ENCODE results near the gene GAPDH. TPM values are rescaled to one million over a fixed set of nuclear protein-coding genes. Genes with fewer than 3 reads are reported as not detected.

Gene GAPDH
- total RNA-seq, 1 donor from 2014 or later = 4,161 TPM

DNA sequence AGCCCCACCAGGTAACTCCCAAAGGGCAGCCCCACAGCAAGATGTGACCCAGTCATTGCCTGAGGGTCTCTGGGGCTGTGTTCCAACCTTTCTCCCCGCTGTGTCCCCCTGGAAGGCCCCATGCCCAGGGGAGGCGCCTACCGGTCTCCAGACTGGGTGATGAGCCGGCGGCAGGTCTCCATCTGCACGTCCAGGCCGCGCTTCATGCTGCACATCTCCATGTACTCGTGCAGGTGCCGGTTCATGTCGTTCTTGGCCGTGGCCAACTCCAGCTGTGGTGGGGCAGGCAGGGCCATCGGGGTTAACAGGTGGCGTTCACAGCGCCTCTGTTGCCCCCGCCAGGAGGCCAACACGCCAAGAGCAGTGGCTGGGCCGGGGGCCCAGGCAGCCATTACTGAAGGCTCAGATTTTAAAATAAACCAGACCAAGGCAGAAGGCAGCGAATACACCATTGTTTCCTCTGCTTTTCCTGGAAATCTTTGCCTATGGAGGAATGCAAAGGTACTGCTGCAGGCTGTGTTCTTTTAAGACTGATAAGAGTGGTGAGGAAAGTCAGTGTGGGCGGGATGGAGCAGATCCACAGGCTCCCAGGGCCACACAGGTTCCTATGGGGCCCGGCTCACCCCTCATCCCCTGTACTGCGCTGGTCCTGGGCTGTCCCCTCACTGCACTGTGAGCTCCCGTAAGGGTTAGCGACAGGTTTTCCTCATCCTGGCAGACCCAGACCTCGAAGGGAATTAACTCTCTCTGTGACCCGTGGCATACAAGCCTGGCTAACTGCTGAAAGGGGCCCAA lies 7.3 kb downstream of the GAPDH start:
- DNase-seq = no peak
- H3K4me3 ChIP-seq = no peak overlapping the region
- H3K36me3 ChIP-seq = peaks cover 59% of the 10 kb centered on the region

DNA sequence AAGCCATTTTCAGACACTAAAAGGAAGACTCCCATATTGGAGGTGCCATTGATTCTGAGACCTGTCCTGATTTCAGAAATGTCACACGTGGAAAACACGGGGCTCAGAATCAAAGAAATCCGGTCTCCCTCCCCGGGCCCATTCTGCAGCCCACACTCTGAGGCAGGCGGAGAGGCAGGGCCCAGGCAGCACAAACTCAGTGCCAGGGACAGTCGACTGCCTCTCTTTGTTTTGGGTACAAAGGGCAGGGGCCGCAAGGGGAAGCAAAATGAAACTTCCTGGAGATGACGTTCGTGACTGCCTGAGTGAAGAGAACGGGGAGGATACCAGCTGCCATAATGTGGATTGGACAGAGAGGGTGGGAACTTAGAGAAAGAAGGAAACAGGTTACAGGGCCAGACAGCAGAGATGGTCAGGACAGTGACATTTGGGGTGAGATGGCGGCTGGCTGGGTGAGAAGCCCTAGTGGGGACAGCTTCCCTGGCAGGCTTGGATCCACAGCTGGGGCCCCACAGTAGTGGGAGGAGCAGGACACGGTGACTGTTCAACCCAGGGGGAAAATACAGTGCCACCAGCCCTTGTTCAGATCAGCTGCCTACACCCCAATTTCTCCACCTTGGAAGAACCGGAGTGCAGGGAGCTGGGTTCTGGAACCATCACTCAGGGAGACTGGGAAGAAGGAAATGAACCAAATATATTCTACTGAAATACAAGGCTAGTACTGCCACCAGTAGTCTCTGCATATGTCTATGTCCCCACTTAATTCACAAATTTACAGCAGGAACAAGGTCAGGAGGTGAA lies 8.1 kb downstream of the GAPDH start:
- Histone ChIP-seq H3K36me3 (peaks cover 59% of the 10 kb centered on the region), H3K27ac (replicated peaks) (peak overlapping the region; percentile 97), H3K4me1 (peaks cover 60% of the 10 kb centered on the region), H3K27me3 (ENCODE audit: low read depth) (no peaks in the 10 kb centered on the region), H3K9me3 (replicated peaks) (no peaks in the 10 kb centered on the region), H3K4me3 (no peak overlapping the region)
- no peak for DNase-seq
- TF ChIP-seq, protein P1, sequence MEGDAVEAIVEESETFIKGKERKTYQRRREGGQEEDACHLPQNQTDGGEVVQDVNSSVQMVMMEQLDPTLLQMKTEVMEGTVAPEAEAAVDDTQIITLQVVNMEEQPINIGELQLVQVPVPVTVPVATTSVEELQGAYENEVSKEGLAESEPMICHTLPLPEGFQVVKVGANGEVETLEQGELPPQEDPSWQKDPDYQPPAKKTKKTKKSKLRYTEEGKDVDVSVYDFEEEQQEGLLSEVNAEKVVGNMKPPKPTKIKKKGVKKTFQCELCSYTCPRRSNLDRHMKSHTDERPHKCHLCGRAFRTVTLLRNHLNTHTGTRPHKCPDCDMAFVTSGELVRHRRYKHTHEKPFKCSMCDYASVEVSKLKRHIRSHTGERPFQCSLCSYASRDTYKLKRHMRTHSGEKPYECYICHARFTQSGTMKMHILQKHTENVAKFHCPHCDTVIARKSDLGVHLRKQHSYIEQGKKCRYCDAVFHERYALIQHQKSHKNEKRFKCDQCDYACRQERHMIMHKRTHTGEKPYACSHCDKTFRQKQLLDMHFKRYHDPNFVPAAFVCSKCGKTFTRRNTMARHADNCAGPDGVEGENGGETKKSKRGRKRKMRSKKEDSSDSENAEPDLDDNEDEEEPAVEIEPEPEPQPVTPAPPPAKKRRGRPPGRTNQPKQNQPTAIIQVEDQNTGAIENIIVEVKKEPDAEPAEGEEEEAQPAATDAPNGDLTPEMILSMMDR (IDR thresholded peaks at IDR 0.05; ENCODE audit: borderline replicate concordance) = no peak
- intact Hi-C loops (cut with micrococcal nuclease) = no loop called here

More for the DNA sequence above, 7.3 kb downstream of the GAPDH start:
- TF ChIP-seq, protein P1 (IDR thresholded peaks at IDR 0.05; ENCODE audit: borderline replicate concordance) = no peak
- Histone ChIP-seq H3K27ac (replicated peaks) (peak overlapping the region; percentile 97), H3K27me3 (ENCODE audit: low read depth) (no peaks in the 10 kb centered on the region), H3K9me3 (replicated peaks) (no peaks in the 10 kb centered on the region), H3K4me1 (peaks cover 66% of the 10 kb centered on the region)
- intact Hi-C loops (cut with micrococcal nuclease) = no loop called here

DNA sequence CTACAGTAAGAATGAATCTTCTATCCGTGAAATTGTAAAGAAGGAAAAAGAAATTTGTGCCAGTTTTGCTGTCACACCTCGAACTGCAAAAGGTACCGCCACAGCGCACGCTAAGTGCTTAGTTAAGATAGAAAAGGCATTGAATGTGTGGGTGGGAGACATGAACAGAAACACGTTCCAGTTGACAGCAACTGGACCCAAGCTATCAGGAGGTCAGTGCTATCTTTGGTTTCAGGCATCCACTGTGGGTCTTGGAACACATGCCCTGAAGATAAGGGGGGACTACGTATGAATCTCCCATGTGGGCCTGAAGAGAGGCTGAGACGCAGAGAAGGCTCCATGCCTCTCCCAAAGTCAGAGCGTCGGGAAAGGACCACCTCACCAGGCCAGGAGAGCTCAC lies 11.7 kb downstream of the GAPDH start:
- no peaks in the 10 kb centered on the region for H3K9me3 ChIP-seq (replicated peaks)
- intact Hi-C loops (cut with micrococcal nuclease) = no loop called here
- TF ChIP-seq, protein P1 (IDR thresholded peaks at IDR 0.05; ENCODE audit: borderline replicate concordance) = no peak
- DNase-seq = no peak
- H3K4me1 ChIP-seq = peaks cover 65% of the 10 kb centered on the region
- H3K27ac ChIP-seq (replicated peaks) = peak overlapping the region; percentile 34
- H3K27me3 ChIP-seq (ENCODE audit: low read depth) = no peaks in the 10 kb centered on the region
- H3K36me3 ChIP-seq = peaks cover 65% of the 10 kb centered on the region
- no peak overlapping the region for H3K4me3 ChIP-seq

DNA sequence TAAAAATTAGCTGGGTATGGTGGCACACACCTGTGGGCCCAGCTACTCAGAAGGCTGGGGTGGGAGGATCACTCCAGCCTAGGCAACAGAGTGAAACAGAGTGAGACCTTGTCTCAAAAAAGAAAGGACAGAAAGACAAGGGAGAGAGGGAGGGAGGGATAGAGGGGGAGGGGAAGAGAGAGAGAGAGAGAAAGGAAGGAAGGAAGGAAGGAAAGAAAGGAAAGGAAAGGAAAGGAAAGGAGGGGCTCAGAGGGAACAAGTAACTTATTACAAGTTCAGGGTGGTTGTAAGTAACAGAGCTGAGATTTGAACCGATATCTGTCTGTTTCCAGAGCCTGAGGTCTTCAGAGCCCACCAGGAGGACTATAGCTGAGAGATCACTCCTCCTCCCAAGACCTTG lies 13.2 kb downstream of the GAPDH start:
- peak overlapping the region; percentile 94 for H3K27ac ChIP-seq (replicated peaks)
- TF ChIP-seq, protein P1 (IDR thresholded peaks at IDR 0.05; ENCODE audit: borderline replicate concordance) = no peak
- H3K36me3 ChIP-seq = peaks cover 63% of the 10 kb centered on the region
- no peaks in the 10 kb centered on the region for H3K27me3 ChIP-seq (ENCODE audit: low read depth)
- no peaks in the 10 kb centered on the region for H3K9me3 ChIP-seq (replicated peaks)
- no peak for DNase-seq
- H3K4me1 ChIP-seq = peaks cover 65% of the 10 kb centered on the region
- H3K4me3 ChIP-seq = no peak overlapping the region
- intact Hi-C loops (cut with micrococcal nuclease) = no loop called here

DNA sequence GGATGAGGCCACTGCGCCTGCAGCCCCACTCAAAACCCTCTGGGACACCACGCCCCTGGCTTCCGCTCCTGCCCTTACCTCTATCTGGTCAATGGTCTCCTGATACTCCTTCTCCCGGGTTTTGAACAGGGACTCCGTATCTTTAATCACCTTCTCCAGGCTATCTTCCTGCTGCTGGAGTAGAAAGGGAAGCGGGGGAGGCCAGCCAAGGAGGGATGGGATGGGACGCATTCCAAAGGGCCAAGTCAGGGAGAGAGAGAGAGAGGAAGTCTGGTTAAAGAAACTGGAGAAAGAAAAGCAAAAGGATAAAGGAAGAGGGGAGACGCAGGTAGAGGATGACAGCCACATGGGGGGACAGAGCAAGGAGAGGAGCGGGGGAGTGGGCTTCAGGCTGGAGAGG lies 13.7 kb downstream of the GAPDH start:
- no peaks in the 10 kb centered on the region for H3K27me3 ChIP-seq (ENCODE audit: low read depth)
- H3K4me1 ChIP-seq = peaks cover 65% of the 10 kb centered on the region
- TF ChIP-seq, protein P1 (IDR thresholded peaks at IDR 0.05; ENCODE audit: borderline replicate concordance) = no peak
- H3K4me3 ChIP-seq = no peak overlapping the region
- H3K36me3 ChIP-seq = peaks cover 58% of the 10 kb centered on the region
- peak overlapping the region; percentile 94 for H3K27ac ChIP-seq (replicated peaks)
- H3K9me3 ChIP-seq (replicated peaks) = no peaks in the 10 kb centered on the region
- DNase-seq = peak; percentile 55
- intact Hi-C loops (cut with micrococcal nuclease) = no loop called here

Data from left ventricle myocardium inferior (tissue), 1 donor.